Measurements from ENCODE around the gene COIL.

- no peak for TF ChIP-seq ZBTB33 (IDR thresholded peaks at IDR 0.05; ENCODE audit: extremely low read depth, insufficient replicate concordance, low read length)
- no peak; the same call in 1 of the 2 replicates for TF ChIP-seq POLR2AphosphoS5 (IDR thresholded peaks at IDR 0.05; ENCODE audit: low read depth, low read length)
- TF ChIP-seq EZH2phosphoT487 (IDR thresholded peaks at IDR 0.05; ENCODE audit: borderline replicate concordance) = no peak
- TF ChIP-seq RAD21 (IDR thresholded peaks at IDR 0.05; ENCODE audit: low read depth) = no peak
- TF ChIP-seq SP1 (IDR thresholded peaks at IDR 0.05; ENCODE audit: low read depth) = no peak
- no peak for TF ChIP-seq REST (IDR thresholded peaks at IDR 0.05; ENCODE audit: low read depth)
- no peak for TF ChIP-seq POLR2A (IDR thresholded peaks at IDR 0.05; ENCODE audit: borderline replicate concordance, extremely low read depth, insufficient read depth, insufficient read length)
- no peak for TF ChIP-seq ZFX (IDR thresholded peaks at IDR 0.05)
- no peak for TF ChIP-seq CTCF (IDR thresholded peaks at IDR 0.05 in 2 of 3, conservative IDR thresholded peaks at IDR 0.05 in 1 of 3; ENCODE audit: borderline replicate concordance in 1 of 3, insufficient read depth in 1 of 3, low read depth in 2 of 3, low read length in 2 of 3)
These were observed 69.8 kb downstream of the COIL start for GRCh38 chr17:56890906-56891674.
